HG03439 (cell line): ENCODE measurements around the gene GFER.
"Not testable (repeated sequence)": the region's sequence is repeated elsewhere in the genome, so short reads cannot be mapped to it uniquely, and the experiment has no call there.

Source experiments
- ATAC-seq: cut with Tn5 transposase; IDR thresholded peaks from one replicate; pipeline ENCODE4 v1.9.1; 2021; ENCODE audit warnings: mild to moderate bottlenecking, moderate library complexity; ENCODE audit not compliant: unreplicated experiment

Gene GFER

GRCh38 chr16:2025878-2026460 lies 42.0 kb downstream of the GFER start:
- no peak for ATAC-seq

- no peak for ATAC-seq
These were observed 42.5 kb downstream of the GFER start, which contains the start of gene NHERF2 for GRCh38 chr16:2026461-2027023. NHERF2 (plus strand) TSS chr16:2026902; CDS start chr16:2027006, 104 bp downstream.

- no peak for ATAC-seq
These were observed 43.3 kb downstream of the GFER start for GRCh38 chr16:2027024-2028010.

- ATAC-seq: no peak
These were observed 44.2 kb downstream of the GFER start for GRCh38 chr16:2028146-2028545.

- ATAC-seq: no peak
These were observed 44.7 kb downstream of the GFER start for GRCh38 chr16:2028620-2029220.

GRCh38 chr16:2029350-2029749 lies 45.4 kb downstream of the GFER start:
- no peak for ATAC-seq

GRCh38 chr16:2030036-2030435 lies 46.0 kb downstream of the GFER start:
- ATAC-seq: no peak

- ATAC-seq: no peak
These were observed 47.1 kb downstream of the GFER start for GRCh38 chr16:2031081-2031577.

- ATAC-seq: no peak
These were observed 48.5 kb downstream of the GFER start for GRCh38 chr16:2032285-2033056.

GRCh38 chr16:2033057-2033908 lies 49.3 kb downstream of the GFER start:
- ATAC-seq: no peak

GRCh38 chr16:2033909-2034695 lies 50.1 kb downstream of the GFER start:
- ATAC-seq: not testable (repeated sequence)

GRCh38 chr16:2034696-2035430 lies 50.9 kb downstream of the GFER start:
- no peak for ATAC-seq

GRCh38 chr16:2035431-2036199 lies 51.6 kb downstream of the GFER start:
- ATAC-seq: no peak

GRCh38 chr16:2036200-2036966 lies 52.4 kb downstream of the GFER start:
- ATAC-seq: no peak

- ATAC-seq: no peak
These were observed 53.1 kb downstream of the GFER start for GRCh38 chr16:2037115-2037514.
